Mesenteric fat pad (tissue), 1 donor: ENCODE data around the gene TMEM244. TPM values are rescaled to one million over a fixed set of nuclear protein-coding genes. Genes with fewer than 3 reads are reported as not detected.
"Not testable (repeated sequence)": the region's sequence is repeated elsewhere in the genome, so short reads cannot be mapped to it uniquely, and the experiment has no call there.

Source experiments
- DNase-seq: peaks from one replicate; pipeline ENCODE4 v3.0.0-alpha.2; 2020; ENCODE audit warnings: low spot score
- total RNA-seq: library from RNA; stranded (reverse); fragmentation: NEBNext Ultra II Directional; extraction: Animal tissue kit (Norgen Biotek cat#: 25700); gene quantifications from one replicate; pipeline ENCODE4 v1.2.1, GENCODE V29; 2021
- donor health status: DM: yes; HTN: yes; CAD: no.

Gene TMEM244
- total RNA-seq, 1 donor from 2014 or later, result not detected

DNA sequence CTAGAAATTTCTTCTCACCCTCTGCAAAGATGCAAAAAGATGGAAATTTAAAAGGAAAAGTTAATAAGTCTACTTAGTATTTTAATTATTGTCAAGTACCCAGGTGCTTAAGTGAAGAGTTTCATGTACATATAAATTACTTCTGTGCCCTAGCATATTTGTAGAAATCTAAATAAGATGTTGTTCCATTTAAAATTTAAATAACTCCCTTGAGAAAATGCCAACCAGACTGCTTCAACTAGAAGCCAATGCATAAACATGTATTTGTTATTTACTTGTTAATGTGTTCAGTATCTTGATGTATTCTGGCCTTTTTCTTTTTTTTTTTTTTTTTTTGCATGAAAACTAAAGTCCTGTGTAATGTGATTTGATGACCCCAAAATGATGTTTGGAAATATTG is 6.3 kb upstream of the TMEM244 start:
- no peak for DNase-seq

GRCh38 chr6:129866688-129867087 is 5.6 kb upstream of the TMEM244 start:
- no peak for DNase-seq

- DNase-seq, result no peak
Observed at GRCh38 chr6:129866256-129866655, 5.1 kb upstream of the TMEM244 start.

- no peak for DNase-seq
Observed at GRCh38 chr6:129865013-129865412, 3.9 kb upstream of the TMEM244 start.

DNA sequence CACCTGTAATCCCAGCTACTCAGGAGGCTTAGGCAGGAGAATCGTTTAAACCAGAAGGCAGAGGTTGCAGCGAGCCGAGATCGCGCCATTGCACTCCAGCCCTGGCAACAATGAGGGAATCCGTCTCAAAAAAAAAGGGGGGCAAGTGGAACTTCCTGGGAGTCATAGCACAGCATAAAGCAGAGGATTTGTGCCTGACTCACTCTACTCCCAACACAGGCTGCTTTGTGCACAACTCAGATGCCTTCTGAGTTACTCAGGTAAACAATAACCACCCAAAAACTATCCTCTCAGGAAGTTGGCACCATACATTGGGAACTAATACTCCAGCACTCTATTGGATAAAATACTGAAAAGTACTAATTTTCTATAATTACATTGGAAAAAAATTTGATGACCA is 2.5 kb upstream of the TMEM244 start:
- DNase-seq, result no peak

DNA sequence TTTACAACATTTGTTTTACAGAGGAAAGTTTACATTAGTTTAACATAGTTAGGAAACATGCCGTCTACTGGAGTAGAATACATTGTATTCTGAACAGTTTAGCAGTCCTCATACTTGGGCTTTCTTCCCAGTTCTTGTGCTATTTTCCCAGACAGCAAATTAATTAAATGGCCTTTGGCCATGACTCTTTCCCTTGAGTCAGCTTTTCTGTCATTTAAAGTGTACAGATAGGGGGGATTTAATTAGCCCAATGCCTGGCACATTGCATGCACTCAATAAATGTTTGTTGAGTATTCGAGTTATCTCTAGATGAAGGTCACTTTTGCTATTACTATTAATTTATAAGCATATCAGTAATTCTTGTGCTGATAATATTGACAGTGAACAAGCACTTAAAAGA is 1.6 kb downstream of the TMEM244 start:
- no peak for DNase-seq

- no peak for DNase-seq
Observed at GRCh38 chr6:129857838-129858237, 3.3 kb downstream of the TMEM244 start.

DNA sequence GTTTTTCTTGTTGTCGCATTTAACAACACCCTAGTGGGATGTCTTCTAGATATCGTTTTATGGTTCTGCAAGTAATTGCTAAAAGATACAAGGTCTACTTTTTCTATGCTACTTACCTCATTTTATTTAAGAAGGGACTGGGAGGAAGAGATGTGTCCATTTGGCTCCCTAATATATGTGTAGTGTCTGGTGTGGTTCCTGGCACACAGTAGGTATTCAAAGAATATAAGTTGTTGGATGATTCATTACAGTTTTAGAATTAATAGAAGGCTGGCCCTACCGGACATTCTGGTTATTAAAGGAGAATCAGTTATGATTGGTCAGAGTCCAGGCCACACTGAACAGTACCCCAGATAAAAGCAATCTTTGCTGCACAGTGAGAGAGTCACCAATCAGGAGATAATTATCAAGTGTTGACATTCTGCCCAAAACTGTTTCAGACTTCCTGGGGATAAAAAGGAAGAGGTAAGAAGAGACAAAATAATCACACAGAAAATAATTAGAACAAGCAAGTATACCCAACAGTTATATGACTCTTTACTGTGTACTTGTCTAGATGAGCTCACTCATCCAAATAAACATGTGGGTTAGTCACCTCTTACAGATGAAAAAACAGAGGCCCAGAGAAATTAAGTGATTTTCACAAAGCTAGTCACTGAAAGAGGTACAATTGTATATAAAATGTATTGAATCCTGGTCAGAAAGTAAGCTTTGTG is 7.0 kb downstream of the TMEM244 start:
- no peak for DNase-seq

DNA sequence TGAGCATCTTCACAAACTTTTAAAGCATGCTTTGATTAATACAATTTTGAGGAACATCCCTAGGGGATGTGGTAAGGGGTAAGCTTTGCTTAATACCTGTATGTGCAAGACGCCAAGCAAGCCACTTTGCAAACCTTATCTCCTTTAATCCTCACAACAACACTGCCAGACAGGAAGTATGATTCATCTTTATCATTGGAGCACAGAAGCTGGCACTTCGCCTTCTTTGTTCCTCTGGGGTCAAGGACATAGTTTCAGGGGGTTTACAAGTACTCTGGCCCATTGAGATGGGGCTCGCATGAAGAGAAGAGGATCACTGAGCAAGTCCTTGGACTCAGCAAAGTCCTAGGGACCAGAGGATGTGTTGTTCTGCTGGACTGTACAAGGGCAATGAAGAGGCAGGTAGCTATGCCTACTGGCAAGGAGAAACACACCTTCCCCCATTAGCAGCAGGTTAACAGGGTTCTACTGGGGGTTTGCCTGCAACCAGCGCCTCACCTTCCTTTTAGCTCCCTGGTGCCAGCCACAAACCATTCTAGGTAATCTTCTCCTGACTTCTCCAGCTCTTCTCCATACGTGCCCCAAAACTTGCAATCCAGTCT is 8.8 kb downstream of the TMEM244 start:
- DNase-seq, result no peak

GRCh38 chr6:129849456-129849855 is 11.7 kb downstream of the TMEM244 start:
- DNase-seq, result no peak

DNA sequence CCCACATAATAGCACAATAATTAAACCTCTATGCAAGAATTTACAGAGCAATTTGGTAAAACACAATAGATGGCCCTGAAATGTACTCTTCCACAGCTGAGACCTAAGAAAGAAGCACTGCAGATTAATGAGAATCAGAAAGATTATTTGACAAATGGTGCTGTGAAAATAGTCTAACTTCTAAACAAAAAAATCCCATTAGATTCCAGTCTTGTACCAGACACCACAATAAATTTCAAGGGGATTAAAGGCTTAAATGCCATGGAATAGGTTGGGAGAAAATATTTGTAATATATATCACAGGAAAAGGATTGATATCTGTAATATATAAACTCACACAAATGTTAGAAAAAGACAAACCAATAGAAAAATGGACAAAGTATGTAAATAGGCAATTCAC is 14.4 kb downstream of the TMEM244 start:
- DNase-seq, result no peak

GRCh38 chr6:129845696-129846095 is 15.4 kb downstream of the TMEM244 start:
- DNase-seq, result no peak

GRCh38 chr6:129844118-129844891 is 16.8 kb downstream of the TMEM244 start:
- DNase-seq, result no peak

GRCh38 chr6:129843573-129843972 is 17.5 kb downstream of the TMEM244 start:
- DNase-seq, result no peak

- no peak for DNase-seq
Observed at GRCh38 chr6:129842881-129843409, 18.2 kb downstream of the TMEM244 start.

DNA sequence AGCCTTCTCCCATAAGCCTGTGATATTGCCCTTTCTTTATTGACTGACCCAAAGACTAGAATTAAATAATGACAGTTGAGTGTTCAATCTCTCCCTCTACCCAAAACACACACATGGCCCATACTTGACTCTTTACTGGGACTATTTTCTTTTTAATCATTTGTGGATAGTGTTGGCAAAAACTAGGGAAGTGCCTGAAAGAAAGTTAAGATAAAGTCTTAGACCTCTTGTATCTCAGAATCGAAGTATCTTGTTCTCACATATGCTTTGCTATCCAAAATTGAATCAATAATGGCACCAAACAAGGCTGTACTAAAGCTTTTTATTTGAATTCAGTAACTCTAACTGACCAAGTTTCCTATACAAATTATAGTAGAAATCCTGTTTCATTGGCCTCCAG is 19.0 kb downstream of the TMEM244 start:
- DNase-seq, result no peak

DNA sequence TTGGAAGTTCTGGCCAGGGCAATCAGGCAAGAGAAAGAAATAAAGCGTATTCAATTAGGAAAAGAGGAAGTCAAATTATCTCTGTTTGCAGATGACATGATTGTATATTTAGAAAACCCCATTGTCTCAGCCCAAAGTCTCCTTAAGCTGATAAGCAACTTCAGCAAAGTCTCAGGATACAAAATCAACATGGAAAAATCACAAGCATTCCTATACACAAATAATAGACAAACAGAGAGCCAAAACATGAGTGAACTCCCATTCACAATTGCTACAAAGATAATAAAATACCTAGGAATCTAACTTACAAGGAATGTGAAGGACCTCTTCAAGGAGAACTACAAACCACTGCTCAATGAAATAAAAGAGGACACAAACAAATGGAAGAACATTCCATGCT is 21.6 kb downstream of the TMEM244 start:
- not testable (repeated sequence) for DNase-seq

DNA sequence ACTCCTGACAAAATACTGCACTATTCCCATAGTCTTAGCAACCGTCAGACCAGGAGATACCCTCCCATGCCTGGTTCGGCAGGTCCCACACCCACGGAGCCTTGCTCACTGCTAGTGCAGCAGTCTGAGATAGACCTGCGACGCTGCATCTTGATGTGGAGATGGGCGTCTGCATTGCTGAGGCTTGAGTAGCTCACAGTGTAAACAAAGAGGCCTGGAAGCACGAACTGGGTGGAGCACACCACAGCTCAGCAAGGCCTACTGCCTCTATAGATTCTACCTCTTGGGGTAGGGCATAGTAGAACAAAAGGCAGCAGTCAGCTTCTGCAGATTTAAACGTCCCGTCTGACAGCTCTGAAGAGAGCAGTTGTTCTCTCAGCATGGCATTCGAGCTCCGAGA is 25.4 kb downstream of the TMEM244 start:
- DNase-seq, result no peak

GRCh38 chr6:129832299-129832698 is 28.8 kb downstream of the TMEM244 start:
- DNase-seq, result no peak

DNA sequence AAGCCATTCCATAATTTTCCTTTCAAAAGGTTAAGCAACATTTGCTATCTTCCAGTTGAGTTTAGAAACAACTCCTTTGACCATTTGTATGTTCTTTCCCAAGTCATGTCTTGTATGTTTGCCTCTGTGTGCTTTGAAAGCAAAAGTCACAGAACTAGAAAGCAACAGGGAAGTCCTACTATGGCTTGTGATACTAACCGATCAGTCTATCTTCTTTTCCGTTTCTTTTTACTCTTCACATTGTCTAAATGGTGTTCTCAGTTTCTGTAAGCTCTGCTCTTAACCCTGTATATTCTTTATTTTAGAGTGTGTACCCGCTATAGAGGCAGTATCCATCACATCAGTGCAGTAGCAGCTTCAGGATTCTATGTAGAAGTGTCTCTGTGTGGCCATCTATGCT is 32.9 kb downstream of the TMEM244 start:
- DNase-seq, result no peak

GRCh38 chr6:129818251-129818650 is 42.9 kb downstream of the TMEM244 start:
- no peak for DNase-seq

DNA sequence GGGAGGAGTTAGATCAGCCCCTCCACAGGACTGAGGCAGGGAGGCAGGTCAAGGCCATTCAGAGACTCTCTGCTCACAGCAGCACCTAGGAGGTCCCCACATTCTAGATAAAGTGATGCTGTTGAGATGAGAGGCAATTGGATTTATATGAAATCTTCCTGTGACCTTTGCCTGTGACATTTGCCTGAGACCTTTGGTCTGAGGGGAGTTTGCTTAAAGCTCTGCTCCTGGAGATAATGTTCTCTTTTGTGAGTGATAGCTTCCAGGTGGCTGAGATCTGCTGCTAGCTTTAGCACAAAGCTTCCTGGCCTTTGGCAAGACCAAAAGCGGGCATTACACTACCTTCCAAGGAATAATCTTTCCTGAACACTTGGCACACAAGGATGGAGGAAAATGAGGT is 43.3 kb downstream of the TMEM244 start:
- no peak for DNase-seq
